GM18873 (cell line): ENCODE measurements around the gene ATP13A2.
"Not testable (repeated sequence)": the region's sequence is repeated elsewhere in the genome, so short reads cannot be mapped to it uniquely, and the experiment has no call there.

Experiments
- ATAC-seq: cut with Tn5 transposase; IDR thresholded peaks from one replicate; pipeline ENCODE4 v1.9.1; 2021; ENCODE audit warnings: mild to moderate bottlenecking, moderate library complexity, moderate number of reproducible peaks; ENCODE audit not compliant: unreplicated experiment, low FRiP score

ATP13A2 gene

GRCh38 chr1:16965486-16966067 lies 46.2 kb downstream of the ATP13A2 start:
- no peak for ATAC-seq

- ATAC-seq, result not testable (repeated sequence)
Observed at GRCh38 chr1:16964169-16964568, 47.6 kb downstream of the ATP13A2 start.

- ATAC-seq, result no peak
Observed at GRCh38 chr1:16961297-16962133, 50.2 kb downstream of the ATP13A2 start.

- ATAC-seq, result no peak
Observed at GRCh38 chr1:16960560-16961296, 51.0 kb downstream of the ATP13A2 start.

GRCh38 chr1:16958475-16958874 lies 53.3 kb downstream of the ATP13A2 start:
- ATAC-seq, result no peak

GRCh38 chr1:16957731-16958130 lies 54.0 kb downstream of the ATP13A2 start:
- ATAC-seq, result no peak

GRCh38 chr1:16956775-16957174 lies 55.0 kb downstream of the ATP13A2 start:
- no peak for ATAC-seq

GRCh38 chr1:16955186-16955585 lies 56.5 kb downstream of the ATP13A2 start:
- no peak for ATAC-seq

GRCh38 chr1:16954579-16954978 lies 57.1 kb downstream of the ATP13A2 start:
- no peak for ATAC-seq

GRCh38 chr1:16952376-16952775 lies 59.4 kb downstream of the ATP13A2 start:
- not testable (repeated sequence) for ATAC-seq

GRCh38 chr1:16949026-16949425 lies 62.7 kb downstream of the ATP13A2 start:
- not testable (repeated sequence) for ATAC-seq

- ATAC-seq, result not testable (repeated sequence)
Observed at GRCh38 chr1:16948282-16948891, 63.3 kb downstream of the ATP13A2 start.

- no peak for ATAC-seq
Observed at GRCh38 chr1:16946646-16947045, 65.1 kb downstream of the ATP13A2 start.

- not testable (repeated sequence) for ATAC-seq
Observed at GRCh38 chr1:16946185-16946584, 65.5 kb downstream of the ATP13A2 start.

GRCh38 chr1:16945512-16945911 lies 66.2 kb downstream of the ATP13A2 start:
- not testable (repeated sequence) for ATAC-seq

- no peak for ATAC-seq
Observed at GRCh38 chr1:16944038-16944437, 67.7 kb downstream of the ATP13A2 start.

GRCh38 chr1:16939386-16940180 lies 72.1 kb downstream of the ATP13A2 start:
- ATAC-seq, result not testable (repeated sequence)

- no peak for ATAC-seq
Observed at GRCh38 chr1:16938351-16939321, 73.1 kb downstream of the ATP13A2 start.

- not testable (repeated sequence) for ATAC-seq
Observed at GRCh38 chr1:16936580-16936979, 75.1 kb downstream of the ATP13A2 start.
